ENCODE measurements around the gene SLC6A3.

GRCh38 chr5:1385395-1386273 is 59.6 kb downstream of the SLC6A3 start:
- TF ChIP-seq CTCF (IDR thresholded peaks at IDR 0.05) (no peak), ZNF416 (CRISPR knock-in tag; IDR thresholded peaks at IDR 0.05) (no peak), FOXP1 (CRISPR knock-in tag; IDR thresholded peaks at IDR 0.05; ENCODE audit: borderline replicate concordance) (0 out of 2 replicates have a peak, but pooled peaks have one; percentile 23), JUN (CRISPR knock-in tag; IDR thresholded peaks at IDR 0.05) (no peak), SP1 (CRISPR knock-in tag; conservative IDR thresholded peaks at IDR 0.05) (peak; percentile 81), NFATC4 (CRISPR knock-in tag; IDR thresholded peaks at IDR 0.05) (no peak)
